HUES6 (cell line): ENCODE data around the gene FRMD4A.

Source experiments
- H3K27ac ChIP-seq: 2 replicates; pipeline ENCODE4 v1.7.0; 2013; ENCODE audit warnings: low read depth, mild to moderate bottlenecking, low read length, inconsistent platforms
- H3K27me3 ChIP-seq: 2 replicates; pipeline ENCODE4 v1.6.1; 2013; ENCODE audit warnings: low read length; ENCODE audit not compliant: control insufficient read depth, insufficient read depth
- H3K36me3 ChIP-seq: 2 replicates; pipeline ENCODE4 v1.6.1; 2013; ENCODE audit warnings: low read length; ENCODE audit not compliant: control insufficient read depth, insufficient read depth
- H3K4me1 ChIP-seq: 2 replicates; pipeline ENCODE4 v1.6.1; 2013; ENCODE audit warnings: low read length; ENCODE audit not compliant: control insufficient read depth, insufficient read depth
- H3K4me3 ChIP-seq: 2 replicates; pipeline ENCODE4 v1.5.1; 2013; ENCODE audit warnings: low read depth, low read length
- H3K9ac ChIP-seq: one replicate; pipeline ENCODE4 v1.6.1; 2013; ENCODE audit warnings: mild to moderate bottlenecking, low read length
- H3K9me3 ChIP-seq: 2 replicates; pipeline ENCODE4 v1.6.1; 2013; ENCODE audit warnings: low read depth, low read length; ENCODE audit not compliant: control insufficient read depth, insufficient read depth

Gene FRMD4A

GRCh38 chr10:13674645-13675588, 655.8 kb downstream of the FRMD4A start:
- H3K4me3 ChIP-seq = no peak overlapping the region
- H3K27me3 ChIP-seq = no peaks in the 10 kb centered on the region
- no peaks in the 10 kb centered on the region for H3K9me3 ChIP-seq
- no peak overlapping the region for H3K27ac ChIP-seq
- peaks cover 20% of the 10 kb centered on the region for H3K4me1 ChIP-seq
- peaks cover 9% of the 10 kb centered on the region; the same call in 1 of the 2 replicates for H3K36me3 ChIP-seq
- H3K9ac ChIP-seq = no peak overlapping the region

GRCh38 chr10:13673156-13673555, 657.6 kb downstream of the FRMD4A start:
- H3K4me3 ChIP-seq = no peak overlapping the region
- peaks cover 26% of the 10 kb centered on the region for H3K4me1 ChIP-seq
- H3K27ac ChIP-seq = peak overlapping the region; percentile 53; the same call in 1 of the 2 replicates
- H3K27me3 ChIP-seq = no peaks in the 10 kb centered on the region
- peaks cover 17% of the 10 kb centered on the region for H3K36me3 ChIP-seq
- H3K9me3 ChIP-seq = no peaks in the 10 kb centered on the region
- no peak overlapping the region for H3K9ac ChIP-seq

- Histone ChIP-seq H3K27ac (peak overlapping the region; percentile 53; the same call in 1 of the 2 replicates), H3K9me3 (no peaks in the 10 kb centered on the region), H3K9ac (no peak overlapping the region), H3K4me1 (peaks cover 26% of the 10 kb centered on the region), H3K36me3 (peaks cover 22% of the 10 kb centered on the region), H3K27me3 (no peaks in the 10 kb centered on the region), H3K4me3 (no peak overlapping the region)
Measured at GRCh38 chr10:13672548-13672947, 658.2 kb downstream of the FRMD4A start.

GRCh38 chr10:13671904-13672303, 658.8 kb downstream of the FRMD4A start:
- Histone ChIP-seq H3K9me3 (no peaks in the 10 kb centered on the region), H3K27me3 (no peaks in the 10 kb centered on the region), H3K4me1 (peaks cover 26% of the 10 kb centered on the region), H3K36me3 (peaks cover 25% of the 10 kb centered on the region), H3K4me3 (no peak overlapping the region), H3K27ac (no peak overlapping the region), H3K9ac (no peak overlapping the region)

- no peak overlapping the region for H3K4me3 ChIP-seq
- no peaks in the 10 kb centered on the region for H3K9me3 ChIP-seq
- no peaks in the 10 kb centered on the region for H3K27me3 ChIP-seq
- H3K4me1 ChIP-seq = peaks cover 26% of the 10 kb centered on the region
- H3K36me3 ChIP-seq = peaks cover 38% of the 10 kb centered on the region
- H3K9ac ChIP-seq = no peak overlapping the region
- no peak overlapping the region for H3K27ac ChIP-seq
Measured at GRCh38 chr10:13670311-13670710, 660.4 kb downstream of the FRMD4A start.

GRCh38 chr10:13669901-13670300, 660.8 kb downstream of the FRMD4A start:
- peaks cover 41% of the 10 kb centered on the region for H3K36me3 ChIP-seq
- no peaks in the 10 kb centered on the region for H3K9me3 ChIP-seq
- no peaks in the 10 kb centered on the region for H3K27me3 ChIP-seq
- H3K4me3 ChIP-seq = no peak overlapping the region
- no peak overlapping the region for H3K9ac ChIP-seq
- peaks cover 26% of the 10 kb centered on the region for H3K4me1 ChIP-seq
- H3K27ac ChIP-seq = no peak overlapping the region

- Histone ChIP-seq H3K9me3 (no peaks in the 10 kb centered on the region), H3K36me3 (peaks cover 41% of the 10 kb centered on the region), H3K4me3 (no peak overlapping the region), H3K4me1 (peaks cover 26% of the 10 kb centered on the region), H3K27me3 (no peaks in the 10 kb centered on the region), H3K9ac (no peak overlapping the region), H3K27ac (no peak overlapping the region)
Measured at GRCh38 chr10:13669182-13669855, 661.4 kb downstream of the FRMD4A start.

- Histone ChIP-seq H3K4me1 (peaks cover 18% of the 10 kb centered on the region), H3K36me3 (peaks cover 46% of the 10 kb centered on the region), H3K9me3 (no peaks in the 10 kb centered on the region), H3K9ac (no peak overlapping the region), H3K27ac (no peak overlapping the region), H3K27me3 (no peaks in the 10 kb centered on the region), H3K4me3 (no peak overlapping the region)
Measured at GRCh38 chr10:13668126-13668525, 662.6 kb downstream of the FRMD4A start.

- Histone ChIP-seq H3K9me3 (no peaks in the 10 kb centered on the region), H3K27ac (no peak overlapping the region), H3K4me1 (peaks cover 6% of the 10 kb centered on the region; the same call in 1 of the 2 replicates), H3K36me3 (peaks cover 48% of the 10 kb centered on the region), H3K27me3 (no peaks in the 10 kb centered on the region), H3K9ac (no peak overlapping the region), H3K4me3 (no peak overlapping the region)
Measured at GRCh38 chr10:13665516-13666262, 665.0 kb downstream of the FRMD4A start.

- Histone ChIP-seq H3K4me3 (no peak overlapping the region), H3K9ac (no peak overlapping the region), H3K4me1 (peaks cover 15% of the 10 kb centered on the region; the same call in 1 of the 2 replicates), H3K27ac (no peak overlapping the region), H3K27me3 (no peaks in the 10 kb centered on the region), H3K36me3 (peaks cover 29% of the 10 kb centered on the region), H3K9me3 (no peaks in the 10 kb centered on the region)
Measured at GRCh38 chr10:13661256-13661655, 669.5 kb downstream of the FRMD4A start.
